AG04450 (cell line): Measurements from ENCODE around the gene SRRM3. TPM values are rescaled to one million over a fixed set of nuclear protein-coding genes. Genes with fewer than 3 reads are reported as not detected.

Experiments
- CTCF ChIA-PET: fragments of 300-600, 350-600 bp; formaldehyde crosslinking; extraction: SDS; loops from one replicate; lab custom pipeline; 2022; ENCODE audit warnings: antibody characterized with exemption, inconsistent platforms; lab: Charles Lee
- POLR2A ChIA-PET: fragments of 350-600 bp; formaldehyde crosslinking; extraction: SDS; loops from one replicate; lab custom pipeline; 2021; ENCODE audit warnings: antibody characterized with exemption, inconsistent platforms; lab: Yijun Ruan, JAX
- DNase-seq: peaks from one replicate; pipeline ENCODE4 v3.0.0-alpha.2; 2011; ENCODE audit warnings: low read depth, low spot score
- H3K27ac ChIP-seq: one replicate; pipeline ENCODE4 v1.5.1; 2012; ENCODE audit warnings: low read depth, low read length, control low read depth
- H3K27me3 ChIP-seq: one replicate; pipeline ENCODE4 v1.6.0; 2012; ENCODE audit warnings: low read length; ENCODE audit not compliant: control insufficient read depth, insufficient read depth
- H3K4me3 ChIP-seq: 2 replicates; pipeline ENCODE4 v1.5.1; 2011; ENCODE audit warnings: mild to moderate bottlenecking, low read depth, low read length, control low read depth
- H3K9me3 ChIP-seq: 2 replicates; pipeline ENCODE4 v1.5.1; 2012; ENCODE audit warnings: low read length; ENCODE audit not compliant: control insufficient read depth, insufficient read depth
- CTCF ChIP-seq: IDR thresholded peaks from 2 replicates; pipeline ENCODE4 v1.5.1; 2011; ENCODE audit warnings: low read depth, low read length, control low read depth, inconsistent platforms
- polyA plus RNA-seq: library from polyadenylated mRNA; depleted of rRNA; stranded (reverse); fragments of >200 nt; gene quantifications from 2 replicates; pipeline ENCODE4 v1.2.3, GENCODE V29; 2011

The SRRM3 gene
- polyA plus RNA-seq, 1 experiment: 1.5 TPM

GRCh38 chr7:76216381-76217082 is 14.8 kb downstream of the SRRM3 start:
- no peaks in the 10 kb centered on the region for H3K9me3 ChIP-seq
- DNase-seq: no peak
- H3K27ac ChIP-seq: no peak overlapping the region
- ChIA-PET POLR2A (no interaction called here), CTCF (no interaction called here)
- no peak overlapping the region for H3K4me3 ChIP-seq
- H3K27me3 ChIP-seq: peaks cover 30% of the 10 kb centered on the region
- TF ChIP-seq CTCF: no peak

DNA sequence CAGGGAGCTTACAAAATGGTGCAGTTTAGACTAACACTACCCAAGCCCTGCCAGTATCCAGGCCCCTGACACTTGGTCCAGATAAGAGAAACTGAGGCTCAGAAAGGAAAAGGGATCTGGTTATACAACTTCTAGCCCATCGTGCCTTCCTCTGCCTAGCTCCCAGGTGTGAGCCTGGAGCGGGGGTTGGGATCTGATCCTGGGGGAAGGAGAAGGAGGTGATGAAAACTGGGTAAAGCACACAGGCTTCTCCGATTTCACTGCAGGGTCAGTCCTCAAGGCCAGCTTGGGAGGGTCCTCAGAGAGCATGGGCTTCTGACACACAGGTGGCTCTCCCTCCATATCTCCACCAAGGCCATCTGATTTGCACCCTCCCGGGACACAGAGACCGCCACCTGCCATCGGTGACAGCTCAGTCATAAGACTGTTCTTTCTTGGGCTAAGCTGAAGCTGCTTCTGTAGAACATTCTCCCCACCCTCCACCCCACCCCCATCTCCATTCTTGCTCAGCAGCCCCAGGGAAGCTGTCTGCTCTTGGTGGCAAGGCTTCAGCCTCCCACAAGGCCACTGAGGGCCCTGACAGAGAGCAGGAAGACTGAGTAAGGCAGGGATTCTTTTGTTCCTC is 16.4 kb downstream of the SRRM3 start:
- H3K4me3 ChIP-seq: no peak overlapping the region
- DNase-seq: no peak
- POLR2A ChIA-PET: interaction anchor here (0.6 kb wide), 1 partner anchor 20 kb away, joined by 14 read pairs; no protein-coding TSS in a partner anchor
- H3K27me3 ChIP-seq: peaks cover 30% of the 10 kb centered on the region
- TF ChIP-seq CTCF: no peak
- CTCF ChIA-PET: no interaction called here
- H3K27ac ChIP-seq: no peak overlapping the region
- no peaks in the 10 kb centered on the region for H3K9me3 ChIP-seq

- CTCF ChIA-PET: interaction anchor here (0.7 to 1.2 kb wide), 2 partner anchors 17 to 27 kb away, joined by 4 to 14 read pairs; no protein-coding TSS in a partner anchor
- Histone ChIP-seq H3K27me3 (peaks cover 23% of the 10 kb centered on the region), H3K27ac (no peak overlapping the region), H3K9me3 (no peaks in the 10 kb centered on the region), H3K4me3 (no peak overlapping the region)
- POLR2A ChIA-PET: interaction anchor here (0.7 kb wide), 1 partner anchor 10 kb away, joined by 3 read pairs; no protein-coding TSS in a partner anchor
- TF ChIP-seq CTCF: no peak; the same call in 1 of the 2 replicates
- no peak for DNase-seq
Observed at GRCh38 chr7:76220185-76221057, 18.7 kb downstream of the SRRM3 start.

DNA sequence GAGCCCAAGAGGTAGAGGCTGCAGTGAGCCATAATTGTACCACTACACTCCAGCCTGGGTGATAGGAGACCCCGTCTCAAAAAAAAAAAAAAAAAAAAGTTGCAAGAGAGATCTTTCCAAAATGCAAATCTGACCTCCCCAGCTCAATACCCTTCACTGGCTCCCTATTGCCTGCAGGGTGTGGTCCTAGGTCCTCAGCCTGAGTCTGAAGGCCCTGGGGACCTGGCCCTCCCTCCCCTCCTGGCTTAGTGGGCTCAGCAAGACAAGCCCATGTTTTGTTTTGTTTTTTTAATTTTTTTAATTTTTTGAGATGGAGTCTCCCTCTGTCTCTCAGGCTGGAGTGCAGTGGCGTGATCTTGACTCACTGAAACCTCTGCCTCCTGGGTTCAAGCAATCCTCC is 20.6 kb downstream of the SRRM3 start:
- TF ChIP-seq CTCF: no peak
- DNase-seq: no peak
- ChIA-PET POLR2A (no interaction called here), CTCF (no interaction called here)
- Histone ChIP-seq H3K9me3 (no peaks in the 10 kb centered on the region), H3K4me3 (no peak overlapping the region), H3K27me3 (peaks cover 14% of the 10 kb centered on the region), H3K27ac (no peak overlapping the region)
